HUDEP-2 (cell line): Measurements from ENCODE around the gene FAM185A.
"Not testable (repeated sequence)": the region's sequence is repeated elsewhere in the genome, so short reads cannot be mapped to it uniquely, and the experiment has no call there.

Experiments
- DNase-seq, 76 experiments: peaks; one replicate each; lab custom pipeline; 2025; ENCODE audit not compliant: unreplicated experiment in 76 of 76; lab: John Stamatoyannopoulos, UW

Gene FAM185A

GRCh38 chr7:102748605-102749444 lies at the start of gene FAM185A:
TSS of gene FAM185A (plus strand) at chr7:102748999. CDS start at chr7:102749208, 209 bp downstream.
- peak; percentile 26 to 99 (median 97) for DNase-seq

DNA sequence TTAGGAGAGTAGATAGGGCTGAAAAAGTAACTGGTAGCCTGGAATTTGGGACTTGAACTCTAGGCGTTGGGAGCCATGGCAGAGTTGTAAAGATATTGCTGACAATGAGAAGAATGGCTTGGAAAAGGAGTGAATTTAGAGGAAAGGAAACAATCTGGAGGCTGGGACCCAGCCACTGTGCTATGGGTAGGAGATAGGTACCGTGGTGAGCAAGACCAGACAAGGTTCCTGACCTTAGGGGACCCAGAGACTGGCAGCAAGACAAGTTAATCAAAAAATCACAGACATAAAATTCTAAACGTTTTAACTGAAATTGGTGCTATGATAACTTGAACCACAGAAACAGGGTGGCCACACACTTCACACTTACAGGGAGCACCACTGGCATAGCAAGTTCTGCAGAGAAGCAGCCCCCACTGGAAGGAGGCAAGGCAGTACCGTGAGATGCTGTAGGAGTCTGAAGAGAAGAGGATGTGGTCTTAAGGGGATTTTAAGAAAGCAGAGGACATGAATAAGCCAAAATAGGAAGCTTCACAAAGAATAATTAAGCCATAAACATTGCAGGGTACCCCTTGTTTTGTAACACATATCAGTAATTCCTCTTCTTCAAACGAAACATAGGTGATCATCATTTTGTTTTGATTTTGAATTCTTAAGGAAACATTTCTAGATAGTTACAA lies 35.6 kb upstream of the FAM185A start:
- DNase-seq: not testable (repeated sequence)

DNA sequence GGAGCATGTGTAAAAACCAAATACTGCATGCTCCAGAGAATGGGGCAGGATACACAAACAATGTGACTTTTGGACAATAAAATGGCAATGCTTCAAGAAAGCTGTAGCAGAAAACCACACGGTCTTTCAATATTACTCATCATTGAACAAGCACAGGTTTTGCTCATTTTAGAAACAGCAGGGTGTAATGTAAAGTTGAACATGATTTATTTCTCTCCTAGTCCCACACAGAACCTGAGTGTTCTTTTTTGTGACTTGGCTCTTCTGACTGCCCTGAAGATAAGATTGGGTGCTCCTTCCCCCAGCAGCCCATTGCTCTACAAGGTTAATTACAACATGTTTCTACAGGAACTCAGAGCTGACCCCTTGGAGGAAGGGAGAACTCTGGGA lies 35.1 kb upstream of the FAM185A start:
- DNase-seq: not testable (repeated sequence)

- not testable (repeated sequence) for DNase-seq
Observed at GRCh38 chr7:102714774-102715522, 33.9 kb upstream of the FAM185A start.

- DNase-seq: not testable (repeated sequence)
Observed at GRCh38 chr7:102715718-102716117, 33.1 kb upstream of the FAM185A start.

DNA sequence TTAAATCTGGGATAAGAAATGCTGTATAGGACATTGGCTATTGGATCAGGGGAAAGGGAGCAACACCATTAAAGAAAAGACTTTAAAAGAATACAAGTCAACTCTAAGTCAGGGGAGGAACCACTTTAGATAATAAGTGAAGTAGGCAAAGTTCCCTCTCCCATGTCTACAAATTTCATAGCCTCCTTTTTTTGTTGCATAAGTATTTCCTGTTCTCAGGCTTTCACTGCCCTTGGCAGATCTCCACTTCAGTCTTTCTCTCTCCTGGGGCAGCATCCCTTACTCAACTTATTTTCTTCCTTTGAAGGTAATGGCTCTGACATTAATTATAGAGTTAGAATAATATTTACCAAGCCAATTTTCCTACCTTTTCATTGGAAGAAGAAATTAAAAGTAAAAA lies 30.3 kb upstream of the FAM185A start:
- not testable (repeated sequence) for DNase-seq

- not testable (repeated sequence) for DNase-seq
Observed at GRCh38 chr7:102726170-102726569, 22.6 kb upstream of the FAM185A start.

- DNase-seq: not testable (repeated sequence)
Observed at GRCh38 chr7:102729670-102730069, 19.1 kb upstream of the FAM185A start.

GRCh38 chr7:102730431-102730830 lies 18.4 kb upstream of the FAM185A start:
- not testable (repeated sequence) for DNase-seq

GRCh38 chr7:102742002-102742771 lies 6.6 kb upstream of the FAM185A start:
- not testable (repeated sequence) for DNase-seq

DNA sequence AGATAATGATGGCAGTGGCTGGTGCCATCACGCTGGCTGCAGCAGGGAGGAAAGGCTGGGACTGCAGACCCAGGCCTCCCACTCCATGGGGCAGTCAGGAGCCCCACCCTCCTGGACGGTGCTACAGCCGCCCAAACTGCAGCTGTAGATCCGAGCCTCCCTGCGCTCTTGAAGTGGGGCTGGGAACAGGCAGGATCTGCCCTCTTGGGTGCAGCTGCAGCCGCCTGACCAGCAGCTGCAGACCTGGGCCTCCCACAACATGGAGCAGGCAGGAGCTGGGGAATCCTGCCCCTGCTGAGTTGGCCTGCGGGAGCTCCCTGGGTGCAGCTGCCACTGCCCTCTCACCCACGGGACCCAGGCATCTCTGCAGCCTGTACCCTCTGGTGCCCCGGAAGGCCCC lies 4.9 kb upstream of the FAM185A start:
- not testable (repeated sequence) for DNase-seq

DNA sequence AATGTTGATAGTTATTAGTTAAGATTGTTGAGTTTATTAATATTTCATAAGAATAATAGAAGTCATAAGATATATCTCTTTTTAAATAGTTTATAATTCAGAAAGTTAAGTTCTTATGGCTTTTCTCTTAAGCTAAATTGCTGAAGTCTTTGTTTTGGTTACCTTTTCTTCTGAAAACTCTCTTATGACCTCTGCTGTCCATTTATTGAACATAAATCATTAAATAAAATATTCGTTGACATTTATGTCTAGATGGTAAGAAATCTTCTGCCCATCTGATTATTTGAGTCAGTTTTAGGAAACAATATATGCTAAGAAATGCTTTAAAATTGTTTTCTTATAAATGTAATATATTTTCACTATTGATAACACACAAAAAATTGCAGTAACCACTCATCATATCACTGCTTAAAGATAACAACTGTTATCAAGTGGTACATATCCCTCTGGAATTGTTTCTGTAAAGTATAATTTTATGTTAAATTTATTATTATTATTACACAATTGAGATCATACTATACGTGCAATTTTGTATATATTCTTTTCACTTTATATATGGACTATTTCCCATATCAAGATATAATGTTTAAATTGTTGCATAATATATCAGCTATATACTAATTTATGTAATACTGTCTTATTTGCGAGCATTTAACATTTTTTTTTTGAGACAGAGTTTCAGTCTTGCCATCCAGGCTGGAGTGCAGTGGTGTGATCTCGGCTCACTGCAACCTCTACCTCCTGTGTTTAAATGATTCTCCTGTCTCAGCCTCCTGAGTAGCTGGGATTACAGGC lies 3.1 kb upstream of the FAM185A start:
- not testable (repeated sequence) for DNase-seq

DNA sequence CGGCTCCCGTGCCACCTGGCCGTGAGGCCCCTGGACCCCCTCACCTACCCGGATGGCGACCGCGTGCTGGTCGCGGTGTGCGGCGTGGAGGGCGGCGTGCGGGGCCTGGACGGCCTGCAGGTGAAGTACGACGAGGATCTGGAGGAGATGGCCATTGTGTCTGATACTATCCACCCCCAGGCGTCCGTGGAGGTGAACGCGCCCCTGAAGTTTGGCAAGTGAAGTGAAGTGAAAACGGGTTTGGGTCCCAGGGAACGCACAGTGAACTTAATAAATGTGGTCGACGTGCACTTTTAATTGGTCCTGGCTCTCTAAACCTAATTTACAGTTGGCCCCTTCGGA lies 617 bp downstream of the FAM185A start:
- DNase-seq: not testable (repeated sequence)

- DNase-seq: not testable (repeated sequence)
Observed at GRCh38 chr7:102758227-102758626, 9.4 kb downstream of the FAM185A start.

DNA sequence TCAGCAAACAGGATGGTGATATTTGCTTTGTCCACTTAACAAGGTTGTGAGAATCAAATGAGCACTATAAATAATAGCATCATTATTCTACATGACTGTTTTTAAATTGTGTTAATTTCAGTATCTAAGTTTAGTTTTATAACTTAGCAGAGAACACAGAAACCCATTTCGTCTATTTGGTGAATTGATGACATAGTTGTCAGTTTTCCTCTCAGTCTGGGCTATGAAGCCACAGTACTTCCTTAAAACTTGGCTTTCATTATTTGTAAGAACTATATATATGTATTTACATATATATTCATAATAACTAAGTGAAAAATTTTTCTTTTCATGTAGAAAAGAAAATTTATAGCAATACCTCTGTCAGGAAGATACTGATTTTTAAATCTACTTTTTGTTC lies 11.1 kb downstream of the FAM185A start:
- not testable (repeated sequence) for DNase-seq

DNA sequence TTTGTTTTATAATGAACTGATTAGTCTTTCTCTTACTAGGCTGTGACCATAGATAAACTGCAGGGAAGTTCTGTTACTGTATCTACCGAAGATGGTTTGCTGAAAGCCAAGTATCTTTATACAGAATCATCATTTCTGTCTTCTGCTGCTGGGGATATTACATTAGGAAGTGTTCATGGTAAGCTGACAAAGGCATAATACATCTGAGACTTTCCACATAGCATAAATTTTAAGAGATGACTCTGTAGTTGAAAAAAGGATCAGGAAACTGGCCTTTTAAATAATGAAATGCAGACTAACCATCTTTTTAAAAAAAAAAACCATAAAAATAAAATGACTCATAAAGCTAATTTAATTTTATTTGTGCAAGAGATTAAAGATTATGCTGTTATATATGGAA lies 12.4 kb downstream of the FAM185A start:
- not testable (repeated sequence) for DNase-seq

GRCh38 chr7:102763295-102763905 lies 14.6 kb downstream of the FAM185A start:
- DNase-seq: not testable (repeated sequence)

DNA sequence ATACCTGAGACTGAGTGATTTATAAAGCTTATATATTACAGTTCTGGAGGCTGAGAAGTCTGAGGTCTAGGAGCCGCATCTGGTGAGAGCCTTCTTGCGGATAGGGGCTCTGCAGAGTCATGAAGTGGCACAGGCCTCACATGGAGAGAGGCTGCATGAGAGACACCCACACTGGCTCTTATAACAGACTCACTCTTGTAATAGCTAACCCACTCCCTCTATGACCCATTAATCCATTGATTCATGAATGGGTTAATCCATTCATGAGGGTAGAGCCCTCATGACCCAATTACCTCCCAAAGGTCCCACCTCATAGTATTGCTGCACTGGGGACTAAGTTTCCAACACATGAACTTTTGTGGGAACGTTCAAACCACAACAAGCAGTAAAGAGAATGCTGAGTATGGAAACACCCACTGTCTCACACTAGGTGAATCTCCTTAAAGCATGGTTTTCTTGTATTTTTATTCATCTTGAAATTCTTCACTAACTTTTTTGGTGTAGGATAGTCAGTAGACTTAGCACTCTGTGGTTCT lies 20.9 kb downstream of the FAM185A start:
- DNase-seq: not testable (repeated sequence)

GRCh38 chr7:102770467-102770866 lies 21.7 kb downstream of the FAM185A start:
- not testable (repeated sequence) for DNase-seq
